ENCODE results near the gene HES4. TPM values are rescaled to one million over a fixed set of nuclear protein-coding genes. Genes with fewer than 3 reads are reported as not detected.

Gene HES4
- total RNA-seq, 1 donor from 2014 or later = 75.0 TPM

- DNase-seq (ENCODE audit: extremely low spot score, unreplicated experiment) = no peak
- H3K4me3 Mint-ChIP-seq (ENCODE audit: unreplicated experiment) = no peak overlapping the region
- TF ChIP-seq CTCF (IDR thresholded peaks at IDR 0.05) = no peak
Measured at GRCh38 chr1:974293-974640, 25.6 kb downstream of the HES4 start.

GRCh38 chr1:973459-974292 is 26.2 kb downstream of the HES4 start:
- no peaks in the 10 kb centered on the region for H3K27me3 Mint-ChIP-seq (ENCODE audit: unreplicated experiment)
- DNase-seq (ENCODE audit: extremely low spot score, unreplicated experiment) = no peak
- H3K9me3 Mint-ChIP-seq (ENCODE audit: unreplicated experiment) = no peaks in the 10 kb centered on the region
- no peak for TF ChIP-seq CTCF (IDR thresholded peaks at IDR 0.05)
- H3K36me3 Mint-ChIP-seq (ENCODE audit: unreplicated experiment) = no peaks in the 10 kb centered on the region
- no peak overlapping the region for H3K27ac Mint-ChIP-seq (ENCODE audit: unreplicated experiment)
- no peak overlapping the region for H3K4me3 Mint-ChIP-seq (ENCODE audit: unreplicated experiment)
- H3K4me1 Mint-ChIP-seq (ENCODE audit: unreplicated experiment) = peaks cover 5% of the 10 kb centered on the region

More at GRCh38 chr1:974293-974640, 25.6 kb downstream of the HES4 start:
- no peaks in the 10 kb centered on the region for H3K27me3 Mint-ChIP-seq (ENCODE audit: unreplicated experiment)
- no peaks in the 10 kb centered on the region for H3K36me3 Mint-ChIP-seq (ENCODE audit: unreplicated experiment)
- no peaks in the 10 kb centered on the region for H3K9me3 Mint-ChIP-seq (ENCODE audit: unreplicated experiment)
- no peak overlapping the region for H3K27ac Mint-ChIP-seq (ENCODE audit: unreplicated experiment)
- peaks cover 5% of the 10 kb centered on the region for H3K4me1 Mint-ChIP-seq (ENCODE audit: unreplicated experiment)

- no peaks in the 10 kb centered on the region for H3K36me3 Mint-ChIP-seq (ENCODE audit: unreplicated experiment)
- no peak for TF ChIP-seq CTCF (IDR thresholded peaks at IDR 0.05)
- H3K4me1 Mint-ChIP-seq (ENCODE audit: unreplicated experiment) = no peaks in the 10 kb centered on the region
- no peak overlapping the region for H3K27ac Mint-ChIP-seq (ENCODE audit: unreplicated experiment)
- no peaks in the 10 kb centered on the region for H3K9me3 Mint-ChIP-seq (ENCODE audit: unreplicated experiment)
- no peak for DNase-seq (ENCODE audit: extremely low spot score, unreplicated experiment)
- no peak overlapping the region for H3K4me3 Mint-ChIP-seq (ENCODE audit: unreplicated experiment)
- H3K27me3 Mint-ChIP-seq (ENCODE audit: unreplicated experiment) = no peaks in the 10 kb centered on the region
Measured at GRCh38 chr1:972726-973458, 27.0 kb downstream of the HES4 start.

- Mint-ChIP-seq H3K9me3 (ENCODE audit: unreplicated experiment) (no peaks in the 10 kb centered on the region), H3K36me3 (ENCODE audit: unreplicated experiment) (no peaks in the 10 kb centered on the region), H3K27ac (ENCODE audit: unreplicated experiment) (no peak overlapping the region), H3K4me1 (ENCODE audit: unreplicated experiment) (no peaks in the 10 kb centered on the region), H3K27me3 (ENCODE audit: unreplicated experiment) (no peaks in the 10 kb centered on the region), H3K4me3 (ENCODE audit: unreplicated experiment) (no peak overlapping the region)
- no peak for DNase-seq (ENCODE audit: extremely low spot score, unreplicated experiment)
- no peak for TF ChIP-seq CTCF (IDR thresholded peaks at IDR 0.05)
Measured at GRCh38 chr1:971751-972506, 28.0 kb downstream of the HES4 start.
